GM21526 (cell line): ENCODE data around the gene ADAM12.
"Not testable (repeated sequence)": the region's sequence is repeated elsewhere in the genome, so short reads cannot be mapped to it uniquely, and the experiment has no call there.

Source experiments
- ATAC-seq: cut with Tn5 transposase; IDR thresholded peaks from one replicate; pipeline ENCODE4 v1.9.1; 2021; ENCODE audit warnings: moderate library complexity; ENCODE audit not compliant: unreplicated experiment, low FRiP score

The ADAM12 gene

DNA sequence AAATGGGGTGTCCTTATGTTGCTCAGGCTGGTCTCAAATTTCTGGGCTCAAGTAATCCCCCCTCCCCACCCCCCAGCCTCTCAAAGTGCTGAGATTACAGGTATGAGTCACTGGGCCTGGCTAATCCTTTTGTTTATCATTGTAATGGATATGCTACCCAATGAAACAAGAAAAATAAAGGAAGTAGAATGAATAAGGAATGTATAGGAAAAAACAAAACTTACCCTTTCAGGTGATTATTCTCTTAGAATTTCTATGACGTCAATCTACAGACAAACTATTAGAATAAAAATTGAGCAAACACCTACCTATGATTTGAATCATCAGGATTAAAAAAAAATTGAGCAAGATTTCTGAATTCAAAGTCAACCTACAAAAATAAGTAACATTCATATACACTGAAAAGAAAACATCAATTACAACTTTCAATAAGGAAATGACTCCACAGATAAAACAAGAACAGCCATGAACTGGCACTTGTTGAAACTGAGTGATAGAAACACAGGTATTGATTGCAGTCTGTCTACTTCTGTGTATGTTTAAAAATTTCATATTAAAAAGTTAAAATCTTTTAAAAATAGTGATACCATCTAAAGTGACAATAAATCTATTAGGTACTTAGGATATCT is 12.2 kb downstream of the ADAM12 start:
- ATAC-seq, result no peak

DNA sequence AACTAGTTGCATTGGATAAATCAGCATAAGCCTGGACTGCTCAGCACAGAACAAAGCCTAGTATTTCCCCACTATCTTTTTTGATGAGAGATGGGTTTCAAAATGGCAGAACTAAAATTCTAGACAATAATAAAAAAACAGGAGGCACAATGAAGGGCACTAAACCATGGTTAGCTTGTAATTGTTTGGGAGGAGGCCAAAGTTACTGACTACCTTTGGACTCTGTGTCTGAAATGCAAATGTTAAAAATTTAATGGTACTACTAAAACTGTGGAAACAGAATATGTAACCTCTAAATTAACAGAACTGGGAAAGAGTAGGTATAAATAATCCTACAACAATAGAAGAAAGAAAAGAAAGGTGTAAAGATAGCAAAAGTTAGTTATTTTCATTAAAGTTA is 13.0 kb downstream of the ADAM12 start:
- ATAC-seq, result no peak

DNA sequence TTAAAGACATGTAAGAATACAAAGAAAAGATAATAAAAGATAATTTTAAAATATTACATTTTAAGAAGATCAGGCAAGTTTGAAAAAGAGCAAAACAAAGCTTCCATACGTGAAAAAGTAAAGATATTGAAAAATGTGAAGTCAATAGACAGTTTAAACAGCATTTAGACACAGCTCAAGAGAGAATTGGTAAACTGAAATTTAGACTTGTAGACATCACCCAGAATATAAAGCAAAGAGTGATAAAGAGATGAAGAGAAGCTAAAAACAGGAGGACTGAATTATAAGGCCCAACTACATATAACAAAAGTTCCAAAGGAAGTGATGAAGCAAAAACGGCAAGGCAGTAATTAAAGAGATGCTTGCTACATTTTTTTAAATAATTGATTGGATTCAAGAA is 13.8 kb downstream of the ADAM12 start:
- no peak for ATAC-seq

DNA sequence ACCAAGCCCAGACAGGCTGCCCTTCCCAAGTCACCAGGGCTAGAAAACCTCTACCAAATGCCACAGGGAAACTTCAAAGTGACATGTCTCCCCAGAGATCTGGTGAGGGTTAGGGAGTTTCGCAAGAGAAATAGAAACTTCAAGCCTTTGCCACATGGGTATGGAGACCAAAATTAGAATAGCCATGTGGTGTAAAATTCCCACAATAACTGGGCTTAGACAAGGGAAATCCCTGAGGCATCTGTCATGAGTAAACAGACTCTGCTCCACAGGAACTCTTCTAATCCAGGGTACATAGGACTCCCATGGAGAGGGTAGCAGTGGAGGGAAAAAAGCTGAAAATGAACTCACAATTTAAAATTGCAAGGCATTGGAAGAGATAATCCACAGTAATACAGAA is 14.3 kb downstream of the ADAM12 start:
- ATAC-seq, result no peak

GRCh38 chr10:126373147-126373546 is 15.1 kb downstream of the ADAM12 start:
- ATAC-seq, result no peak

- no peak for ATAC-seq
Measured at GRCh38 chr10:126372396-126372795, 15.9 kb downstream of the ADAM12 start.

GRCh38 chr10:126369125-126369710 is 19.1 kb downstream of the ADAM12 start:
- no peak for ATAC-seq

DNA sequence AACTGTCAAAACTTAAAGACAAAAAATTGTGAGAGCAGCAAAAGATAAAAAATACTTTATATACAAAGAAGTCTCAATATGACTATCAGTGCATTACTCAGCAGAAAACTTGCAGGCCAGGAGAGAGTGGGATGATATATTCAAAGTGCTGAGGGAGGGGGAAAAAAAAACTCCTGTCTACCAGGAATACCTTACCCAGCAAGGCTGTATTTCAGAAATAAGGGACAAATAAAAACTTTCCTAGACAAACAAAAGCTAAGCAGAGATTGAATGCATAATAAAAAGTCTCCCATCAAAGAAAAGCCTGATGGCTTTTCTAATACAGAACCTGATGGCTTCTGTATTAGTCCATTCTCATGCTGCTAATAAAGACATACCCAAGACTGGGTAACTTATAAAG is 31.1 kb downstream of the ADAM12 start:
- no peak for ATAC-seq

GRCh38 chr10:126353666-126354065 is 34.6 kb downstream of the ADAM12 start:
- no peak for ATAC-seq

DNA sequence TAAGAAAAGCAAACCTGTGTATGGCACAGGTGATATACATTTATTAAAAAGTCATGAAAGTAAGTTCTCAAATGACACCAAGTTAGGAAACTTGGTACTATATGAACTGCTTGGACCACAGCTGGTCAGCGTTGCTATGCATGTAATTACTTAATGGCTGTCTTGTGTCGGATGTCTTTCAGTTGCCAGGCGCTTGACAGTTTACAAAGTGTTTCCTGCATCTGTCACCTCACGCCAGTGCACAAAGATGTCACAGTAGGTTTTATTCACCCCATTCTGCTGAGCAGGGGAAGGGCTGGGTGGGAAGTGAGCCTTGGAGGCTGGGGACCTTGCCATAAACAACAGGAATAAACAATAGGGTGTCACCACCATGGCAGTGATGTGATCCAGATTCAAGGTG is 35.8 kb downstream of the ADAM12 start:
- ATAC-seq, result no peak

- no peak for ATAC-seq
Measured at GRCh38 chr10:126351021-126351420, 37.3 kb downstream of the ADAM12 start.

DNA sequence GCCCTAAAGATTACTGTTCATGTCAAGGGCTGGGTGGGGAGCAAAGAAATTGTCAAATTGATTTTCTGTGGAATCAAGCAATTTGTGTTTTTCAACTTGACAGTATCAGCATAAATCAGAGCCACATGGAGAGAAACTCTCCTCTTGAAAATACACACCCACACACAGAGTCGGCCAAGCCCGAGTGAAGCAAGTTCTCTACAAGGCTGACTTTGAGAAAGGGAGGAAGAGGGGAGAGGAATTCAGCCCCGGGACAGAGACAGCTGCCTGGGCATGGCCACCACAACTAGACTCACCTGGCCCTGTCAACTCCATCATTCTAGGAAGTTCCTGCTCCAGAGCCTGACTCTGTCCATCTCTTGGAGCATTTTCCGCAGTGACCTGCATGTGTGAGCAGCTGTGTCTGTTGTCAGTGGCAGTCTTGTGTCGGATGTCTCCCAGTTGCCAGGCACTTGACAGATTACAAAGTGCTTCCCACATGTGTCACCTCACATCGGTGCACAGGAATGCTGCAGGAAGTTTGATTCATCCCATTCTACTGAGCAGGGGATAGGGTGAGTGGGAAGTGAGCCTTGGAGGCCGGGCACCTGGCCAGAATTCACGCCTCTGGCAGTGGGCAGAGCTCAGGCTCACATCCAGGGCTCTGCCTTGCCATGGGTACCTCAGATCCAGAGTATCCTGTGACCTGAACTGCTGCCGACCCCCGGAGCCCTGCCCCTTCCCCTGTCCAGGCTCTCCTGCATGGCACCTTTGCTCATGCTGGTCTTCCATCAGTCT is 37.9 kb downstream of the ADAM12 start:
- no peak for ATAC-seq

GRCh38 chr10:126349676-126350075 is 38.6 kb downstream of the ADAM12 start:
- ATAC-seq, result no peak

GRCh38 chr10:126349101-126349500 is 39.2 kb downstream of the ADAM12 start:
- ATAC-seq, result no peak

GRCh38 chr10:126343496-126343895 is 44.8 kb downstream of the ADAM12 start:
- not testable (repeated sequence) for ATAC-seq

GRCh38 chr10:126342680-126343079 is 45.6 kb downstream of the ADAM12 start:
- no peak for ATAC-seq

GRCh38 chr10:126341491-126341890 is 46.8 kb downstream of the ADAM12 start:
- no peak for ATAC-seq

- no peak for ATAC-seq
Measured at GRCh38 chr10:126337251-126337810, 50.9 kb downstream of the ADAM12 start.

GRCh38 chr10:126336801-126337200 is 51.5 kb downstream of the ADAM12 start:
- ATAC-seq, result no peak

DNA sequence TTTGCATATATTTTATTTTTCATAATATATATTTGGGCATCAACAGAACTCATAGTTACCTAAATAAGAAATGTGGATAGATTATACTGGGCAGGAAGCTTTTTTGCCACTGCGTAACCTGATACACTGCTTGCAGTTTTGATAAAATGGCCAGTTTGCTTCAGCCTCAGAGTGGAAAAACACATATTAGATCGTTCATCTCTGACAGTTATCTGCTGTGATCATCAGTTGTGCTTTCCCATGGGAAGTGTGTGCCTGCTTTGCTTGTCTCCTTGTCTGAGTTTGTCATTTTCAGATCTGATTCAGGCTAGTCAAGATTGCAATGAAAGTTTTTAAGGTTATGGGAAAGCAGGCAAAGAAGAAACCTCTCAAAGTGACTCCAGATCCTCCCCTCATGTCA is 54.0 kb downstream of the ADAM12 start:
- no peak for ATAC-seq

GRCh38 chr10:126332576-126332975 is 55.7 kb downstream of the ADAM12 start:
- no peak for ATAC-seq

DNA sequence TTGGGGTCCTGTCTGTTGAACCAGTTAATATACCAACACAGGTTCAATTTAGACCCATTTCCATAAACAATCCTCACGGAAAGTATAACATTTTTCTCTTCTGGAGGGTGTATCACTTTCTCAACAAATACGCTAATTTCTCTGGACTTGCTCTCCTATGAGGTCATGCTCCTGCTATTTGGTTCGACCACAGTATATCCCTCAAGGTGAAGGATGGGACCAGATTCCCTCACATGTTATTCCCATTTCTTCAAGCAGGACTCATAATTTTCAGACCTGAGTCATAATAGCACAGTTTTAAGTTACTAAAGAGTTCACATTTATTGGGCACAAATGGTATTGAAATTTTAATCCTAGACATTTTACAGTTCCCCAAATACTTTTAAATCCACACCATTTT is 57.2 kb downstream of the ADAM12 start:
- no peak for ATAC-seq
